BLaER1 (cell line): ENCODE data around the gene CORO2B.
"Not testable (repeated sequence)": the region's sequence is repeated elsewhere in the genome, so short reads cannot be mapped to it uniquely, and the experiment has no call there.

Experiments used
- H3K27ac ChIP-seq: shearing (Covaris generic); formaldehyde crosslinking; 2 replicates; pipeline ENCODE4 v1.8.1; 2022
- H3K27me3 ChIP-seq: shearing (Covaris generic); formaldehyde crosslinking; 2 replicates; pipeline ENCODE4 v1.8.1; 2022
- H3K36me3 ChIP-seq: shearing (Covaris generic); formaldehyde crosslinking; 2 replicates; pipeline ENCODE4 v1.8.1; 2022
- H3K4me1 ChIP-seq: shearing (Covaris generic); formaldehyde crosslinking; 2 replicates; pipeline ENCODE4 v1.8.1; 2022
- H3K4me2 ChIP-seq: shearing (Covaris generic); formaldehyde crosslinking; 2 replicates; pipeline ENCODE4 v1.8.1; 2022
- H3K4me3 ChIP-seq: shearing (Covaris generic); formaldehyde crosslinking; 2 replicates; pipeline ENCODE4 v1.8.1; 2022
- H3K9ac ChIP-seq: shearing (Covaris generic); formaldehyde crosslinking; 2 replicates; pipeline ENCODE4 v1.8.1; 2022
- H3K9me3 ChIP-seq: shearing (Covaris generic); formaldehyde crosslinking; 2 replicates; pipeline ENCODE4 v1.8.1; 2022
- H4K20me1 ChIP-seq: shearing (Covaris generic); formaldehyde crosslinking; 2 replicates; pipeline ENCODE4 v1.8.1; 2022
- Cebpa-rat ChIP-seq: shearing (Covaris generic); IDR thresholded peaks from 2 replicates; pipeline ENCODE4 v1.8.1; 2022

CORO2B gene

GRCh38 chr15:68672781-68673205 lies 94.0 kb downstream of the CORO2B start:
- H3K4me3 ChIP-seq: no peak overlapping the region
- peak overlapping the region; percentile 64 for H3K4me2 ChIP-seq
- peaks cover 76% of the 10 kb centered on the region for H3K4me1 ChIP-seq
- H3K36me3 ChIP-seq: no peaks in the 10 kb centered on the region
- no peak for TF ChIP-seq Cebpa-rat
- H3K27me3 ChIP-seq: no peaks in the 10 kb centered on the region
- no peaks in the 10 kb centered on the region for H3K9me3 ChIP-seq
- H4K20me1 ChIP-seq: no peaks in the 10 kb centered on the region
- H3K9ac ChIP-seq: no peak overlapping the region
- H3K27ac ChIP-seq: no peak overlapping the region

- Histone ChIP-seq H3K27me3 (no peaks in the 10 kb centered on the region), H3K27ac (0 out of 2 replicates have a peak overlapping the region, but pooled peaks have one; percentile 18), H3K36me3 (no peaks in the 10 kb centered on the region), H3K4me2 (peak overlapping the region; percentile 64), H3K4me1 (peaks cover 77% of the 10 kb centered on the region), H3K4me3 (no peak overlapping the region), H3K9me3 (no peaks in the 10 kb centered on the region), H3K9ac (peak overlapping the region; percentile 51; the same call in 1 of the 2 replicates), H4K20me1 (no peaks in the 10 kb centered on the region)
- no peak for TF ChIP-seq Cebpa-rat
Measured at GRCh38 chr15:68674975-68675374, 96.2 kb downstream of the CORO2B start.

GRCh38 chr15:68676011-68676605 lies 97.3 kb downstream of the CORO2B start:
- Histone ChIP-seq H3K4me3 (no peak overlapping the region), H3K9me3 (no peaks in the 10 kb centered on the region), H3K27me3 (no peaks in the 10 kb centered on the region), H3K27ac (no peak overlapping the region), H3K4me1 (peaks cover 86% of the 10 kb centered on the region), H3K9ac (no peak overlapping the region), H4K20me1 (no peaks in the 10 kb centered on the region), H3K36me3 (no peaks in the 10 kb centered on the region), H3K4me2 (no peak overlapping the region)
- TF ChIP-seq Cebpa-rat: no peak

DNA sequence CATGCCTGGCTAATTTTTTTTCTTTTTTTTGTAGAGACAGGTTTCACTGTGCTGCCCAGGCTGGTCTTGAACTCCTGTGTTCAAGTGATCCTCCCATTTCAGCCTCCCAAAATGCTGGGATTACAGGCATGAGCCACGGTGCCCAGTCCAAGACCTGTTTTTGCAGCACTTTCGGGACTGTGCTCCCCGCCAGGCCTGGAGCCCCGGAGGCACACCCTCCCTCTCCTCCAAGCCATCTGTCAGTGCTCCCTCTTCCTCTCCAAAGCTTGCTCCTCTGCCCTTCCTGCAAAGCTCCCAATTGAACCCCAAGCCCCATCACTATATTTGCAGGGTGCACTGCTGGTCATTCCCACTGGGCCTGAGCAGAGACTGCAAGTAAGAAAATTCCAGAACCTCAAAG lies 98.1 kb downstream of the CORO2B start:
- H3K27me3 ChIP-seq: no peaks in the 10 kb centered on the region
- H4K20me1 ChIP-seq: no peaks in the 10 kb centered on the region
- H3K4me1 ChIP-seq: peaks cover 92% of the 10 kb centered on the region

GRCh38 chr15:68677996-68678395 lies 99.2 kb downstream of the CORO2B start:
- Histone ChIP-seq H4K20me1 (no peaks in the 10 kb centered on the region), H3K27ac (peak overlapping the region; percentile 39), H3K9me3 (no peaks in the 10 kb centered on the region), H3K9ac (no peak overlapping the region; the same call in 1 of the 2 replicates), H3K36me3 (no peaks in the 10 kb centered on the region), H3K4me1 (peaks cover 94% of the 10 kb centered on the region), H3K27me3 (no peaks in the 10 kb centered on the region), H3K4me3 (no peak overlapping the region), H3K4me2 (peak overlapping the region; percentile 47)
- no peak for TF ChIP-seq Cebpa-rat

More for the DNA sequence above, 98.1 kb downstream of the CORO2B start:
- H3K36me3 ChIP-seq: no peaks in the 10 kb centered on the region
- no peak overlapping the region; the same call in 1 of the 2 replicates for H3K27ac ChIP-seq
- H3K4me2 ChIP-seq: no peak overlapping the region; the same call in 1 of the 2 replicates
- no peaks in the 10 kb centered on the region for H3K9me3 ChIP-seq
- H3K9ac ChIP-seq: no peak overlapping the region
- no peak for TF ChIP-seq Cebpa-rat
- no peak overlapping the region for H3K4me3 ChIP-seq

DNA sequence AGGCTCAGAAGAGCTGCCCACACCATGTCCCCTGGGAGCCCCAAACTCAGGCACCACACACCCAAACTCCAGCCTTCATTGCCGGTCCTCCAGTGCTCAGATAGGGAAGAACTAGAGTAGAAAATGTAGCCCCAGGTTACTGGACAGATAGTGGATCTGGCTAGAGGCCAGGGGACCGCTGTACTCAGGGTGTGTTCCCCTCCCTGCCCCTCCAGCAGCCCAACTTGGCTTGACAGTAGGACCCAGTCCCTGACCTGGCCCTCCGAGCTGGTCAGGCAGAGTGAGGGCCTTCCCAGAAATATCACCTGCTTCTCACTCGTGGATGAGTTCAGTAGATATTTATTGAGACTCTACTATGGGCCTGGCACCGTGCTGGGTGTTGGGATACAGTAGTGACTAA lies 100.0 kb downstream of the CORO2B start:
- Histone ChIP-seq H3K27ac (peak overlapping the region; percentile 4; the same call in 1 of the 2 replicates), H3K4me2 (peak overlapping the region; percentile 47), H3K9ac (no peak overlapping the region), H3K9me3 (no peaks in the 10 kb centered on the region), H3K36me3 (no peaks in the 10 kb centered on the region), H3K27me3 (no peaks in the 10 kb centered on the region), H3K4me1 (peaks cover 93% of the 10 kb centered on the region), H4K20me1 (no peaks in the 10 kb centered on the region), H3K4me3 (no peak overlapping the region)
- no peak for TF ChIP-seq Cebpa-rat

DNA sequence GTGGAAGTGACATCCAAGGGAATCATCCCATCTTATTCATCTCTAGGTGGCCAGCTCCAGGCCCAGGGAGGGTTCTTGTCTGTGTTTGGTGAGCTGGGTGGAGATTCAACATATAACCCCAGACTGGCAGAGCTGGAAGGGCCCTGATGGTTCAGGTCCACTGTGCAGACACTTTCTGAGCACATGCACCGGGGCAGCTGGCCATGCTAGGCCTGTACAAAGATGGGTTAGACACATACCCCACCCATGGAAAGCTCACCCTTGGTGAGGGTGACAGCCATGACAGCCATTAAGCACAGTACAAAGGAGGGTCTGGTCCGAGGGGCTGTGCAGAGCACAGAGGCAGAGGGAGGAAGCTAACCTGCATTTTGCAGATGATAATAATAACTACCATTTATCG lies 100.4 kb downstream of the CORO2B start:
- Histone ChIP-seq H3K27me3 (no peaks in the 10 kb centered on the region), H3K27ac (peak overlapping the region; percentile 4; the same call in 1 of the 2 replicates), H3K9me3 (no peaks in the 10 kb centered on the region), H3K4me2 (peak overlapping the region; percentile 47), H4K20me1 (no peaks in the 10 kb centered on the region), H3K9ac (no peak overlapping the region), H3K4me1 (peaks cover 94% of the 10 kb centered on the region), H3K36me3 (no peaks in the 10 kb centered on the region), H3K4me3 (no peak overlapping the region)
- no peak for TF ChIP-seq Cebpa-rat

- TF ChIP-seq Cebpa-rat: no peak
- Histone ChIP-seq H3K4me3 (no peak overlapping the region), H3K36me3 (no peaks in the 10 kb centered on the region), H3K4me2 (peak overlapping the region; percentile 47), H4K20me1 (no peaks in the 10 kb centered on the region), H3K27ac (no peak overlapping the region), H3K4me1 (peaks cover 86% of the 10 kb centered on the region), H3K27me3 (no peaks in the 10 kb centered on the region), H3K9me3 (no peaks in the 10 kb centered on the region), H3K9ac (no peak overlapping the region)
Measured at GRCh38 chr15:68679961-68680371, 101.2 kb downstream of the CORO2B start.

- not testable (repeated sequence) for H3K36me3 ChIP-seq, H3K9me3 ChIP-seq, H4K20me1 ChIP-seq, H3K4me3 ChIP-seq, H3K9ac ChIP-seq, H3K27ac ChIP-seq, H3K4me2 ChIP-seq, H3K27me3 ChIP-seq
- peaks cover 78% of the 10 kb centered on the region for H3K4me1 ChIP-seq
Measured at GRCh38 chr15:68680756-68681155, 102.0 kb downstream of the CORO2B start.

DNA sequence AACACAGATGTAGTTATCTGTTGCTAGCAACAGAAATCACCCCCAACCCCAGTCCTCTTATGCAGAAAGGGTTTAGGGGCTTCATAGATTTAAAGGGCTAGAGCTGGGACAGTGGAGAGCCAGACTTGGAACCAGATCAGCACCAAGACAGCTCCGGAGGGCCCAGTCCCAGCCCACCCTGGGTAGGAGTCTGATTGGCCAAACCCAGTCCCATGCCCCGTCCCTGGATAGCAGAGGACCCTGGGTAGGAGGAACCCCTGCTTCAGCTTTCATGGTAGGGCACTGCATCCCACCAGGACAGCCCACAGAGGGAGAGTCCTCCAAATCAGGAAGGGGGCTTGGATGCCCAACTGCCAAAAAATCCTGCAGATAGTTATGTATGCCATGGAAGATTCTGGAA lies 103.0 kb downstream of the CORO2B start:
- Histone ChIP-seq H3K9ac (no peak overlapping the region), H3K36me3 (no peaks in the 10 kb centered on the region), H3K27me3 (no peaks in the 10 kb centered on the region), H3K4me2 (peak overlapping the region; percentile 66), H3K4me1 (peaks cover 68% of the 10 kb centered on the region), H3K27ac (no peak overlapping the region), H4K20me1 (no peaks in the 10 kb centered on the region), H3K4me3 (no peak overlapping the region), H3K9me3 (no peaks in the 10 kb centered on the region)
- TF ChIP-seq Cebpa-rat: no peak
